ENCODE results near the gene PFKL.
"Not testable (repeated sequence)": the region's sequence is repeated elsewhere in the genome, so short reads cannot be mapped to it uniquely, and the experiment has no call there.

The PFKL gene

DNA sequence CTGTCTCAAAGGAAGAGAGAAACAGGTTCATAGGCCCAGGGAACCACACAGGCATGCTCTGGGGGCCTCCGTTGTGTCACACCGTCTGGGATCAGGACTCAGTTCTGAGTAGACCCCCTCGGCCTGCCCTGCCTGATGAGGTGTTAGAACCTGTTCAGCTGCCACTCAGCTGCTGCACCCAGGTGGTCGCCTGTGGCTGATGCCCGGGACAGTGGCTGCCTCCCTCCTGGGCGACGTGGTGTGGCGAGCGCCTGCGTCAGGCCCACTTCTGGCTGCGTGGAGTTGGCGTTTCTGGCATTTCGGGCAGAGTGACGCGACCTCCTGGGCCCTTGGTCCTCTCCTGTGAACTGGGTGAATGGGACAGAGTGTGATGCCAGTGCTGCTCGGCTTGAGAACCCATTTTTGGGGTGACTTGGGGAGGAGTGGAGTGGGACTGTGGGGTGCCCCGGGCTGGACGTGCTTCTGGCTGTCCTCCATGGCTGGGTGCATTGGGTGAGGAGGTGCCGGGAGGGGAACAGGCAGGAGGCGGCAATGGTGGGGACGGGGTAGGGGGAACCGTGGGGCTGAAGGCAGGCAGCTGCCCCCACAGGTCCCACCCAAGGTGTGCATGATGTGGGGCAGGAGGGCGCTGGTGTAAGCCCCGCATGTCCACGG is 28.5 kb downstream of the PFKL start:
- no peak for DNase-seq (ENCODE audit: low read depth)

GRCh38 chr21:44329086-44329889 is 29.4 kb downstream of the PFKL start:
- no peak for DNase-seq (ENCODE audit: low read depth)

DNA sequence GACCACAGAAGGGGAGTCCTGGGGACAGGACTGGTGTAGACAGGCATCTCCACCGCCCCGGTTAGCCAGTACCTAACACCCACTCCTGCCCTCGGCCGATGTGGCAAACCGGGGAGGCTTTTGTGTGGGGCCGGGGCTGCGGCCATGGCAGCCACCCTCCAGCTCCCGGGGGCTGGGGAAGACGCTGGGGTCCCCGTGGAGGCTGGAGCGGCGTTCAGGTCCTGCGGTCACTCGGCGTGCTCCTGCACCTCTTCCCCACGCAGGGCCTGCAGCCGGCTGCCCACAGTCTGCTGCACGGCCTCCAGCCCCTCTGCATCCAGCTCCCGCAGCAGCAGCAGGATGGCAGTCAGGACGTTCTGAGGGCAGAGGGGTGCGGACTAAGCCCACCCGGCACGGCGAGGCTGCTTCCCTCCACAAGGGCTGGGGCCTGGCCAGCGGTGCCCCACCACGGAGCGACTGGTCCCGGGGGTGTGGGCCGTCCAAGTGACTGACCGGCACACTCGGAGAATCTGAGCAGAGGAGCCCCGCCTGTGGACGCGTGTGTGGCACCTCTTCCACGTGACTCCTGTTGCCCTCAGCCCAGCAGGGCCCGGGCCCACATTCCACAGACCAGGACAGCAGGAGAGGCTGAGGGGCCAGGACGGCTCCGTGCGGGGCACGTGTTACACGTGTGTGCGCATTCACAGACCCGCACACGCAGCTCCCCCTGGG is 30.3 kb downstream of the PFKL start:
- no peak for DNase-seq (ENCODE audit: low read depth)

- no peak for DNase-seq (ENCODE audit: low read depth)
Observed at GRCh38 chr21:44330698-44331097, 30.8 kb downstream of the PFKL start.

DNA sequence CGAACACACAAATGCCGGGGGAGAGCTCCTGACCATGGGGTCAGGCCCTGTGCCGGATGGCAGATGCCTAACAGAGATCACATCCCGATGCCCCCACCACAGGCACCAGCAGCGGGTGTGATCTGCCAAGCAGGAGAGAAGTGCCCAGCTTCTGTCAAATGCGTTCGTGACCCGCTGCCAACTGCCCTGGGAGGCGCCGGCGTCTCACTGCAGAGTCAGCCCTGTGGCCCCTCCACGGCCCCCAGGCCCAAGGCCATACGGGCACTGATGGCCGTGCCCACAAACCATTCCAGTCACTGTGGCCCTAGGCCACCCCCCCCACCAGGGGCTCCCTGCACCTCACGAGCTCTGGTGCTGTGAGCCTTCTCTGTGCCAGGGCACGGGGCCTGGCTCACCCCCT is 31.4 kb downstream of the PFKL start:
- no peak for DNase-seq (ENCODE audit: low read depth)

GRCh38 chr21:44331650-44332307 is 31.9 kb downstream of the PFKL start:
- DNase-seq (ENCODE audit: low read depth), result no peak

DNA sequence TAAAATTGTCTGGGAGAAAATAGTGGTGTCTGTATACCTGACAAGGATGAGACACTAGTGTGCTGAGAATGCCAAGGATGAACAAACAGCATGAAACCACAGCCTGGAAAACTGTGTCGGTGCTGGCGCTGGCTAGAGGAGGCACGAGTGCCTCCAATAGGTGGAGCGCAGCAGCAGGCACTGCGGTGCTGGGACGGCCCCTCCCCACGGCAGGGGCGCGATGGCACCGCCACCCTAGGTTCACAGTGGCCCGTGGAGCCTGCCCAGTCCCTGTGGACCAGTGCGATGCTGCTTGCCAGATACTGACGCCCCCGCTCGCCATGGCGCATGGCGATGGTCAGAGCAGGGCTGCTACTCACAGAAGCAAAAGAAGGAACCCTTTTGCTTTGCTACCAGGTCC is 32.5 kb downstream of the PFKL start:
- no peak for DNase-seq (ENCODE audit: low read depth)

- DNase-seq (ENCODE audit: low read depth), result no peak
Observed at GRCh38 chr21:44332965-44333364, 33.1 kb downstream of the PFKL start.

DNA sequence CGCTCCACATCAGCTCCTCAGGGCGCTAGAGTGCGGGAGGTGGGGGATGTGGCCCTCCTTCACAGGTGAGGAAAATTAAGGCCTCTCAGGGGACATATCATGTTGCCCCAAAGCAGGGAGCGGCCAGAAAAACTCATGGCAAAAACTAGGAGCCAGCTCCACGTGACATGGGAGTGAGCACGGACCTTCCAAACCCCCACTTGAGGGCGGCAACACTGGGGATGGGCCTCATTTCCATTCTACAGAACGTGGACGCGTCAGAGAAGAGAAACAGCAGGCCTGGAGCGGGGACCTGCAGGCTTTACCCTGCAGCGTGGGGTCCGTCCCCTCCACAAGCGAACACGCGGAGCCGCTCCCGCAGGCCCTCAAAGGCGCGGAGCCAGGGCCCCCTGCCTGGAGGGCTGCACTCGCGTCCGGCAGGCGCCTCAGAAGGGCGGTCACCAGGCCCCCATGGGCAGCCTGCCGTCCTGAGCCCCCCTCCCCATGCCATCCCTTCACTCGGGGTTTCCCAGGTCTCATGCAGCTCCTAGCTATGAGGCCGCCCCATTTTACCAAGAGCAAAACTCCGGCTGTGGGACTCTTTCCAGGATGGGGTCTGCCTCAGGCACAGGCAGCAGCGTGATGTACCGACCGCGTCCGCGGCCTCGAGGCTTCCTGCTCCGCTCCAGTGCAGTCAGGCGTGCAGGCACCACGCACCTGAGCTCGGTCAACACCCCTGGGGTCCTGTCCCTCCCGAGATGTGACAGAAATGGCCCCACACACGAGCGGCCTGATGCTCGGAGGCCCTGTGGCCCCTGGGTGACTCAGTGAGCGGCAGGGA is 33.9 kb downstream of the PFKL start:
- no peak for DNase-seq (ENCODE audit: low read depth)

GRCh38 chr21:44334329-44335030 is 34.6 kb downstream of the PFKL start:
- DNase-seq (ENCODE audit: low read depth), result no peak

DNA sequence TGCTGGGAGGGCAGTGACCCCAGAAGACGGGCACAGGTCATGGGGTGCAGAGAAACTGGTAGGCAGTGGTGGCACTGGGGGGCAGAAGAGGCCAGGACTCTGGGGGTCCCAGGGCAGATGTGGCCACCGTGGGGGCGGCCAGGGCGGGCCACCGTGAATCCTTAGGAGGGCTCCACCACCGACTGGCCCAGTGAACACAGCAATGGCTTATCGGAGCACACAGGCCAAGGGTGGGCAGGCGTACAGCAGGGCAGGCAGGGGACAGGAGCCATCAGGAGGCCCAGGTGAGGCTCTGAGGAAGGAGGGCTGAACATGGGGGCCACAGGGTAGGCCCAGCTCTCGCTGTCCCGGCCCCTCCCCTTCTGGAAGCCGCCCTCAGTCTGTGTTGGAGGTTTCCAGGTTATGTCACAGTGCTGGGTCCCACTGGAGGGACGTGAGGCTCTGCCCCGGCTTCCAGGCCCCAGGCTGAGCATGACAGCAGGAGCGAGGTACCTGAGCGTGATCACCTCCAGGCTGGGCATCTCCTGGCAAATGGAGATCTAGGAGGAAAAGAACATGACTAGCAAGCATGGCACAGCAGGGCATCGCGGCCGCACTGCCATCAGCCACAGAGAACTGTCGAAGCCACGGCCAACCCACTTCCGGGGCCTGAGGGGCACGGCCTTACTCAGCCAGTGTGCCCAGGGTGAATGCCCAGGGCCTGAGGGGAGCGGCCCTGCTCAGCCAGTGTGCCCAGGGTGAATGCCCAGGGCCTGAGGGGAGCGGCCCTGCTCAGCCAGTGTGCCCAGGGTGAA is 35.6 kb downstream of the PFKL start:
- DNase-seq (ENCODE audit: low read depth), result no peak

DNA sequence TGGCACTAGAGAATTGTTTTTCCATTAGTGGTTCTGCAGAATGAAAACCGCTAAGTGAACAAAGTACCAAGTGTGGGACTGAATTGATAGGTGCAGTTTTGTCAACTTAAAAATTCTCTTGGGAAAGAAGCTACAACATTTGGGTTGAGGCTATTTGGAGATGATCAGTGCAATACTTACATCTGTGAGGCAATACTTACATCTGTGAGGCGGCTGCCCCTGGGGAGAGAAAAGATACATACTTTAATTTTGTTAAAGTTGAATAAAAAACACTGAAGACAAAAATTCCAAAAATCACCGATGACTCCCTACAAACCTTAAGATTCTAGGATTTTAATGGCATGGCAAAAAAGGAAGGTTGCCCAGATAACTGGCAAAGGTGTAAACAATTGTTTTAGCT is 37.6 kb downstream of the PFKL start:
- DNase-seq (ENCODE audit: low read depth), result no peak

- no peak for DNase-seq (ENCODE audit: low read depth)
Observed at GRCh38 chr21:44337941-44338895, 38.4 kb downstream of the PFKL start.

- peak; percentile 93 for DNase-seq (ENCODE audit: low read depth)
Observed at GRCh38 chr21:44338971-44339910, 39.4 kb downstream of the PFKL start, which contains the start of gene CFAP410. Gene CFAP410 (minus strand): TSS chr21:44339390. CDS start chr21:44339194, 196 bp downstream.

- not testable (repeated sequence) for DNase-seq (ENCODE audit: low read depth)
Observed at GRCh38 chr21:44341726-44342458, 42.0 kb downstream of the PFKL start.

- DNase-seq (ENCODE audit: low read depth), result not testable (repeated sequence)
Observed at GRCh38 chr21:44342981-44343380, 43.1 kb downstream of the PFKL start.
